ENCODE data around the gene C12orf76.
A peak's percentile ranks its signal among the peaks of the same experiment; 100 is the strongest.
"Not testable (repeated sequence)": the region's sequence is repeated elsewhere in the genome, so short reads cannot be mapped to it uniquely, and the experiment has no call there.

Gene C12orf76, protein sequence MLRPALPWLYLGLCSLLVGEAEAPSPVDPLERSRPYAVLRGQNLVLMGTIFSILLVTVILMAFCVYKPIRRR

GRCh38 chr12:110048242-110049027 is at the start of gene C12orf76:
Gene C12orf76 (minus strand): TSS chr12:110048522. CDS start chr12:110048495, 27 bp downstream.
- peak; percentile 87 for DNase-seq

GRCh38 chr12:110093631-110094311 is 45.4 kb upstream of the C12orf76 start:
- DNase-seq, result no peak

GRCh38 chr12:110091136-110091711 is 42.9 kb upstream of the C12orf76 start:
- no peak for DNase-seq

- no peak for DNase-seq
Measured at GRCh38 chr12:110090266-110091135, 42.2 kb upstream of the C12orf76 start.

DNA sequence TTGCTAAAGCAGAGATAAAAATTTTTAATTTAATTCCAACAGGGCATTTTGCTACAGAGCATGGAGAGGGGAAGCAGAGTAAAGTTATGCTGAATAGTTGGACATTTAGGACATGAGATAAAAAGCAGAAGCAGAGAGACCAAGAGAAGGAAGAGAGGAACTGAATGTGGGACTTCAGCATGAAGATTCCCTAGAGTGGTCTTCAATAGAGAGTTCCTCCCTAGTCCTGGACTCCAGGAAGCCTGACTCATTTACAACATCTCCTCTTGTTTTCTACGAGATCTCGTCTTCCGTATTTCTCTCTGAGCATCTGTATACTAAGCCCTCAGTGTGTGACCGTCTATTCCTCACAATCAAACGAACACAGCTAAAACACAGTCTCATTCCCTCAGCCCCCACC is 40.6 kb upstream of the C12orf76 start:
- DNase-seq, result no peak

- DNase-seq, result not testable (repeated sequence)
Measured at GRCh38 chr12:110088216-110088615, 39.9 kb upstream of the C12orf76 start.

DNA sequence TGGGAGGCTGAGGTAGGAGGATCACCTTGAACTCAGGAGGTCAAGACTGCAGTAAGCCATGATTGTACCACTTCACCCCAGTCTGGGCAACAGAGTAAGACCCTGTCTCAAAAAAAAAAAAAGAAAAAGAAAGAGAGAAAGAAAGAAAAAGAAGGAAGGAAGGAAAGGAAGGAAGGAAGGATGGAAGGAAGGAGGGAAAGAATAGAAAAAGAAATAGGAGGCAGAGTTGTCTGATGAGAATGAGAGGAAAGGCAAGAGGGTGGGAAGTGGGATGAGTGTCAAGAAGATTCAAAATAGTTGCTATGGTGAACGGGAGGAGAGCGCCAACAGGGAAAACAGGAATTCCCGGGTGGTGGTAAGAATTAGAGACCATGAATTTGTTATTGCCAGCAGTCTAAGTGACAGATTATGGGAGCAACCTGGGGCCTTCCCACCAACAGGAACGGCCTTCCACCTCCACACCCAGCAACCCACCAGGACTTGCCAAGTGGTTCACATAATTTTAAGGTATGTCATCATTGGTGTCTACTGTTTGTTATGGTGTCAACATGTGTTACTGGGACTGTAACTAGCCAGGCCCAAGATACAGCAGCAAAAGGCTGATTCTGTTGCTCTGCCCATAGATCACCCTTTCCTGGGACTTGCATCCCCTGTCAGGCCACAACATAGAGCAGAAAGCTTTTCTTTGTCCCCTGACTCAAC is 36.1 kb upstream of the C12orf76 start:
- DNase-seq, result no peak

- DNase-seq, result no peak
Measured at GRCh38 chr12:110080410-110080809, 32.1 kb upstream of the C12orf76 start.

DNA sequence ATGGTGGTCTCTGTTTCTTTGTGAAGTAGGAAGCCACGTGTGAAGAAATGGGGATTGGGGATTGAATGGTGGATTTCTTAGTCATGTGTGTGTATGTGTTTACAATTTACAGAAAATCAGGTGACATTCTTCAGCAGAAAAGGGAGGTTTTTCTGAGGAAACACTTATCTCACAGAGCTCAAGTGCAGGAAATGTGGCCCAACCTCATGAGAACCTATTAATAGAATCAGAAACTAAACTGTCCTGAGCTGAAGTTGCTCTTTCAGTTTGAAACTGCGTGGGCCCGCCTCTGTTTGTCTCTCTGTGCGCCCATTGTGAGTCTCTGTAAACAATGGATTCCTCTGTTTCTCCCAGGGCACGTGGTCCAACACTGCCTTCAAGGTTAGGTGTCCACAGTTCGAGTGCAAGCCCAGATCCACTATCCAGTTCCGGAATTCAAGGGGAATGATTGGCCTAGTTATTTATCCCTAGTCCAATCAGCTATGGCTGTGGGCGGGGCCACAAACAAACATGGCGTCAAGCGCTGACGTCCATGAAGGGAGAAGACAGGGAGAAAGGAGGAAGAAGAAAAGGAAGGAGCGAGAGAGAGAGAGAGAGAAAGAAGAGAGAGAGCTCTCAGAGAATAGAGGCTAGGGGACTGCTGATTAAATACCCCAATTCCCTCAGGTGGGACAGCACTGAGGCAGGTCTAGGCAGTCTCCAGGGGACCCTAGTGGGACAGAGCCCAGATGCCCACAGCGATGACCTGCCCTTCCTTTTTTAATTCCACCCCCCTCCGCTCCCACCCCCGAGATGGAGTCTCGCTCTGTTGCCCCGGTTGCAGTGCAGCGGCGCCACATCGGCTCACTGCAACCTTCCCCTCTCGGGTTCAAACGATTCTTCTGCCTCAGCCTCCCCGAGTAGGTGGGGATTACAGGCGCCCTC is 31.4 kb upstream of the C12orf76 start:
- no peak for DNase-seq

DNA sequence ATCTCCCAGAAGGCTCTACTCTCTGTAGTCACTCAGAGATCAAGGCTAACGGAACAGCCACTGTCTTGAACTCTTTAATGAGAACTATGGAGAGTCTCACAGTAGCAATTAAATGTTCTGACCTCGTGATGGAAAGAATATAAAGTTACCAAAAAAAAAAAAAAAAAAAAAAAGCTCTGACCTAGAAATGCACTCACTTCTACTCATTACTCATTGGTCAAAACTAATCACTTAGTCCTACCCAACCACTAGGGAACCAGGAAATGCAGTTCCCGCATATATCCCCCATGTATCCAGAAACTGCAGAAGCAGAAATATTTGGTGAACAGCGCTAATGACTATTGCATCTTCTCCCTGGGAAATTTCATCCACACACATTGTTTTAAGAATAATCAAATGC is 29.5 kb upstream of the C12orf76 start:
- no peak for DNase-seq

DNA sequence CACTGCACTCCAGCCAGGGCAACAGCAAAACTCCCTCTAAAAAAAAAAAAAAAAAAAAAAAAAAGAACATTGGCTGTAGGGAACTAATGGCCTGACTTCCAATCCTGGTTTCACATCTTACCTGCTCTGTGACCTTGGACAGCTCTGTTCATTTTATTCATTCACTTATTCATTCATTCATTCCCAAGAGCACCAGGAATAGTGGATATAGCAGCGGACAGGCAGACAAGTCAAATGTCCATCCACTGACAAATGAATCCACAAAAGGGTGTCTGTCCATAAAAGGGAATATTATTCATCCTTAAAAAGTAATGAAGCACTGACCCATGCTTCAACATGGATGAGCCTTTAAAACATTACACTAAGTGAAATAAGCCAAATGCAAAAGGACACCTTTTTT is 27.6 kb upstream of the C12orf76 start:
- DNase-seq, result no peak

DNA sequence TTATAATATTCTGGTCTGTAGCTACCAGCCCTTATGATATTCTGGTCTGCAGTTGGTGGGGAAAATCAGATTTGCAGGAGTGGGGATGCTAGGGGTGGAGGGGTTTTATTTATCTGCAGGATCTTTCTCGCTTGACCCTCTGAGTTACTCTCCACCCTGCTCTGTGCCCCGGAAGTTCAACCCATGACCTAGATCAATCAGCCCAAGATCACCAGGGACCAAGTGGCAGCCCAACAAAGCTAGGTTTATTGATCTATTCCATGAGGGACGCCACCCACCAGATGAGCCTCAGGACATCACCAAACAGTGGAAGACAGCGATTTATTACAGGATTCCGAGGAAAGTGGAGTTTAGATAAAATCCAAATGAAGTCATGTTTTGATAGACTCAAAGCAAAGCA is 25.8 kb upstream of the C12orf76 start:
- DNase-seq, result no peak

DNA sequence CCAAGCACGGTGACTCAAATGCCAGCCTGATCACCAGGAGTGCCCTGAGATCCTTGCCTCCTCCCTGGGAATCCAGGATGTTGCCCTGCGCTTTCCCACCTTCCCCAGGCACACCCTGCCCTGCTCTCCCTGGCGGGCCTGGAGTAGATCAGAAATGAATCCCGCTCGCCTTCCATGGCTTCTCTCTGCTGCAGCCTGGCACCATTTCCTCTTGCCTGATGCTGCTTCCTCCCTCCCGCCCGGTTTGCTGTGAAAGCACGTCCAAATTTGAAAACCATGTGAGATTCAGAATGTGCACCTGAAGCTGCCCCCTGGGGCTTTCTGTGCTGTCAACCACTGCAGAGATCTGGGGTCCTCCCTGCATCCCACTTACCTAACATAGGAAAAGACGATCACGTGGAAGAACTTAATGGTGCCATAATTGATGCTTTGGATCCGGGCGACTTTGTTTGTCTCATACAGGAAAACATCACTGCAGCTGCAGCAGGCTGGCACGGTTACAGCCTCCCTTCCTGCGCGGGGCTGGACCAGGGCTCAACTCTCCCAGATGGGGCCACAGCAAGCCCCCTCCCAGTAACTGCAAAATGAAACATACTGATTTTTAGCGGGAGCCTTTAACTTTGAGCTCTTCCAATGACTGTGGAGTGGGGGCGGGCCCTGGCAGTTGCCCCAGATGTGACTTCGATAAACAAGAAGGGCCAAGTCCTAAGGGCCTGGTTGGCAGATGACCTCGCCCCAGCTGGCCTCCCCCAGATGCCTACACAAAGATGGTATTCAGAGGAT is 24.9 kb upstream of the C12orf76 start:
- DNase-seq, result peak; percentile 35

DNA sequence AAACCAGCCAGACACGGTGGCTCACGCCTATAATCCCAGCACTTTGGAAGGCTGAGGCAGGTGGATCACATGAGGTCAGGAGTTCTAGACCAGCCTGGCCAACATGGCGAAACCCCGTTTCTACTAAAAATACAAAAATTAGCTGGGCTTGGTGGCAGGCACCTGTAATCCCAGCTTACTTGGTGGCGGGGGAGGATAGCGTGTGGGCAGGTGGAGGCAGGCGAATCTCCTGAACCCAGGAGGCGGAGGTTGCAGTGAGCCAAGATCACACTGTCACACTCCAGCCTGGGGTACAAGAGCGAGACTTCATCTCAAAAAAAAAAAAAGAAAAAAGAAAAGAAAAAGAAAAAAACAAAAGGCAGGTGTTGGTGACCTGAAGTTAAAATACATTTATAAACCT is 24.3 kb upstream of the C12orf76 start:
- not testable (repeated sequence) for DNase-seq

DNA sequence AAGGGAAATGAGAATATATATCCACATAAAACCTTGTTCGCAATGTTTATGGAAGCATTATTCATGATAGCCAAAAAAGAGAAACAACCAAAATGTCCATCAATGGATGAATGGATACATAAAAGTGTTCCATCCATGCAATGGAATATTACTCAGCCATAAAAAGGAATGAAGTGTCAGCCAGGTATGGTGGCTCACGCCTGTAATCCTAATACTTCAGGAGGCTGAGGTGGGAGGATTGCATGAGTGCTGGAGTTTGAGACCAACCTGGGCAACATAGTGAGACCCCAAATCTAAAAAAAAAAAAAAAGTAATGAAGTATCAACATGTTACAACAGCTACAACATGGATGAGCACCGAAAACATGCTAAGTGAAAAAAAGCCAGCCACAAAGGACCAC is 23.6 kb upstream of the C12orf76 start:
- no peak for DNase-seq

GRCh38 chr12:110071504-110071903 is 23.2 kb upstream of the C12orf76 start:
- DNase-seq, result no peak

- DNase-seq, result no peak
Measured at GRCh38 chr12:110068654-110069053, 20.3 kb upstream of the C12orf76 start.

DNA sequence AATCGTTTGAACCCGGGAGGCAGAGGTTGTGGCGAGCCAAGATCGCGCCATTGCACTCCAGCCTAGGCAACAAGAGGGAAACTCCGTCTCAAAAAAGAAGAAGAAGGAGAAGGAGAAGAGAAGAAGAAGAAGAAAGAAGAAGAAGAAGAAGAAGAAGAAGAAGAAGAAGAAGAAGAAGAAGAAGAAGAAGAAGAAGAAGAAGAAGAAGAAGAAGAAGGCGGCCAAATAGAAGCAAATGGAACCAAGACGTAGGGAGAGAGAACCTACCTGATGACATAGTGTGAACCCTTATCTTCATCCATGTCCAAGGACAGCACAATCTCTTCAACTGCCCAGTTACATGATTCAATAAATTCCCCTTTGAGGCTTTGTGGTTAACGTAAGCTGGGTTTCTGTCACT is 19.8 kb upstream of the C12orf76 start:
- not testable (repeated sequence) for DNase-seq

DNA sequence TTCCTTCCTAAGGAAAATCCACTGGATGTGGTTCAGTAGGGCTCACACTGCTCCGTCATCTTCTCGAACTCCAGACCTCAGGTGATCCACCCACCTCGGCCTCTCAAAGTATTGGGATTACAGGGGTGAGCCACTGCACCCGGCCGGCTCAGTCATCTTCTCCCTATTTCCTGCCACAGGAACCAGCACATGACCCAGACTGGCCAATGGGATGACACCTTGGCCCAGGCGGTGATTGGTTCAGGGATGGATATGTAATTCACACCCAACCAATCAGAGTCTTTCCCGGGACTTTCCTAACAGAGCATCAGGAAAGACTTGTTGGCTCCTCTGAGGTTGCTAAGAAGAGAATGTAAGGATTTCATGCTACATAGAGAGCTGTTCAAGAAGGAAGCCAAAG is 19.2 kb upstream of the C12orf76 start:
- no peak for DNase-seq

GRCh38 chr12:110065540-110065939 is 17.2 kb upstream of the C12orf76 start:
- no peak for DNase-seq

Data from NCI-H1092 (cell line).